Kidney (tissue), 14 donors: ENCODE data around the gene PLPPR2. TPM values are rescaled to one million over a fixed set of nuclear protein-coding genes. Genes with fewer than 3 reads are reported as not detected.

Experiments
- DNase-seq, 5 donors: peaks; one replicate each; pipeline ENCODE4 v3.0.0-alpha.2; 2013 to 2020
- FAIRE-seq: peaks from 2 replicates; lab custom pipeline; 2012; peaks lifted over from hg19 to GRCh38; lab: Jason Lieb, UNC
- H3K27ac ChIP-seq, 2 donors: one replicate each; pipeline ENCODE4 v1.7.0; 2013; ENCODE audit warnings: low read depth in 2 of 2, low read length in 2 of 2, inconsistent platforms in 1 of 2
- H3K27me3 ChIP-seq: one replicate; pipeline ENCODE4 v1.7.1; 2013; ENCODE audit warnings: low read length, inconsistent platforms; ENCODE audit not compliant: control insufficient read depth, insufficient read depth
- H3K36me3 ChIP-seq, 3 donors: one replicate each; pipeline versions ENCODE4 v1.7.0 to v1.7.1; 2013; ENCODE audit warnings: low read length in 3 of 3, control low read depth in 1 of 3, inconsistent platforms in 1 of 3; ENCODE audit not compliant: insufficient read depth in 3 of 3, control insufficient read depth in 2 of 3
- H3K4me1 ChIP-seq, 3 donors: one replicate each; pipeline versions ENCODE4 v1.7.0 to v1.7.1; 2013; ENCODE audit warnings: low read length in 3 of 3, inconsistent platforms in 1 of 3, low read depth in 1 of 3; ENCODE audit not compliant: control insufficient read depth in 2 of 3, insufficient read depth in 2 of 3
- H3K4me3 ChIP-seq, 3 donors: one replicate each; pipeline versions ENCODE4 v1.7.0 to v1.8.1; 2013; ENCODE audit warnings: low read length in 3 of 3, control low read depth in 1 of 3, inconsistent platforms in 1 of 3
- H3K9ac ChIP-seq, 3 donors: one replicate each; pipeline versions ENCODE4 v1.7.0 to v1.7.1; 2013; ENCODE audit warnings: low read length in 3 of 3, control low read depth in 1 of 3, inconsistent platforms in 1 of 3
- H3K9me3 ChIP-seq, 3 donors: one replicate each; pipeline versions ENCODE4 v1.7.0 to v1.7.1; 2013; ENCODE audit warnings: low read length in 3 of 3, control low read depth in 1 of 3, inconsistent platforms in 1 of 3; ENCODE audit not compliant: control insufficient read depth in 2 of 3, insufficient read depth in 1 of 3
- intact Hi-C: fragments of 100-400 bp; cut with DNase I; formaldehyde crosslinking; loops from one replicate; pipeline ENCODE4 v1.11.1; 2022
- polyA plus RNA-seq: library from polyadenylated mRNA; stranded (reverse); fragments of 350-450 nt; fragmentation: Illumina TruSeq; extraction: RNeasy Lipid Tissue Mini Kit (QIAGEN cat#74804); gene quantifications from one replicate; pipeline ENCODE4 v1.2.3, GENCODE V29; 2014; ENCODE audit warnings: low read depth, low replicate concordance; ENCODE audit not compliant: insufficient read depth
- total RNA-seq: library from RNA; stranded (reverse); fragmentation: NEBNext Ultra II Directional; extraction: Animal tissue kit (Norgen Biotek cat#: 25700); gene quantifications from one replicate; pipeline ENCODE4 v1.2.1, GENCODE V29; 2021
- TF ChIP-seq, protein P1 (sequence below): IDR thresholded peaks from 3 replicates; pipeline ENCODE4 v1.5.1; 2012; ENCODE audit warnings: mild to moderate bottlenecking, moderate library complexity, borderline replicate concordance; ENCODE audit not compliant: insufficient read depth; ENCODE audit errors: extremely low read depth
- donor health status: control.
- donor health status: control.
- donor health status: control.
- donor health status: control.
- donor health status: control.
- donor health status: DM: yes; HTN: yes; CAD: no.
- donor health status: Normal renal cell carcinoma (clear cell type).

Gene PLPPR2
- total and polyA plus RNA-seq, 2 donors from 2014 or later, result 11.7 to 22.5 TPM

DNA sequence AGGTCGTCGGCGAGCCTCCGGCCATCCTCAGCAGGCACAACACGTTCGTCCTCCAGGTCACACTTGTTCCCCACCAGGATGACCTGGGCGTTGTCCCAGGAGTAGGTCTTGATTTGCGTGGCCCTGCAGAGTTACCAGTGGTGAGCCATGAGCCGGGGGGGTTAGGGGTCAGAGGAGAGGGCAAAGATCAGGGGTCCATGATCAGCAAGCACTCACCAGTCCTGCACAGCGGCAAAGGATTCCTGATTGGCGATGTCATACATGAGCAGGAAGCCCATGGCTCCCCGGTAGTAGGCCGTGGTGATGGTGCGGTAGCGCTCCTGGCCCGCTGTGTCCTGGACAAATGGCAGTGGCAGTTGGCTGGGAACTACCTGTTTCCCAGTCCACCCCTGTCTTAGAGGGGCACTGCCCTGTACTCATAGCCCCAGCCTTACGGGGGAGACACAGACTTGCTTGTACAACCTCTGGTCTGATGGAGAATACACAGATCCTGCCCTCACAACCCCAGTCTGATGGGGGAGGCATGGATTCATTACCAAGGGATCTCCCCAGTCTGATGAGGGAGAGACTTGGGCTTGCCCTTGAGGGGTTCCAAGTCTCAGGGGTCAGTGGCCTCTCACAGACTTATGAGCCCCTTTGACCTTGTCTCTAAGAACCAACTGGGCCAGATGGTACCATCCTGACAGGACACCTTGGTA, 19.6 kb upstream of the PLPPR2 start:
- no peak for FAIRE-seq
- Histone ChIP-seq H3K36me3 (peaks cover 0 to 7% (median 4%) of the 10 kb centered on the region in 3 donors), H3K9me3 (no peaks in the 10 kb centered on the region), H3K27me3 (no peaks in the 10 kb centered on the region), H3K9ac (no peak overlapping the region), H3K4me1 (peaks cover 0 to 9% (median 4%) of the 10 kb centered on the region in 3 donors), H3K4me3 (no peak overlapping the region), H3K27ac (no peak overlapping the region)
- TF ChIP-seq, protein P1, sequence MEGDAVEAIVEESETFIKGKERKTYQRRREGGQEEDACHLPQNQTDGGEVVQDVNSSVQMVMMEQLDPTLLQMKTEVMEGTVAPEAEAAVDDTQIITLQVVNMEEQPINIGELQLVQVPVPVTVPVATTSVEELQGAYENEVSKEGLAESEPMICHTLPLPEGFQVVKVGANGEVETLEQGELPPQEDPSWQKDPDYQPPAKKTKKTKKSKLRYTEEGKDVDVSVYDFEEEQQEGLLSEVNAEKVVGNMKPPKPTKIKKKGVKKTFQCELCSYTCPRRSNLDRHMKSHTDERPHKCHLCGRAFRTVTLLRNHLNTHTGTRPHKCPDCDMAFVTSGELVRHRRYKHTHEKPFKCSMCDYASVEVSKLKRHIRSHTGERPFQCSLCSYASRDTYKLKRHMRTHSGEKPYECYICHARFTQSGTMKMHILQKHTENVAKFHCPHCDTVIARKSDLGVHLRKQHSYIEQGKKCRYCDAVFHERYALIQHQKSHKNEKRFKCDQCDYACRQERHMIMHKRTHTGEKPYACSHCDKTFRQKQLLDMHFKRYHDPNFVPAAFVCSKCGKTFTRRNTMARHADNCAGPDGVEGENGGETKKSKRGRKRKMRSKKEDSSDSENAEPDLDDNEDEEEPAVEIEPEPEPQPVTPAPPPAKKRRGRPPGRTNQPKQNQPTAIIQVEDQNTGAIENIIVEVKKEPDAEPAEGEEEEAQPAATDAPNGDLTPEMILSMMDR, result no peak
- DNase-seq, result no peak
- intact Hi-C loops, result no loop called here

DNA sequence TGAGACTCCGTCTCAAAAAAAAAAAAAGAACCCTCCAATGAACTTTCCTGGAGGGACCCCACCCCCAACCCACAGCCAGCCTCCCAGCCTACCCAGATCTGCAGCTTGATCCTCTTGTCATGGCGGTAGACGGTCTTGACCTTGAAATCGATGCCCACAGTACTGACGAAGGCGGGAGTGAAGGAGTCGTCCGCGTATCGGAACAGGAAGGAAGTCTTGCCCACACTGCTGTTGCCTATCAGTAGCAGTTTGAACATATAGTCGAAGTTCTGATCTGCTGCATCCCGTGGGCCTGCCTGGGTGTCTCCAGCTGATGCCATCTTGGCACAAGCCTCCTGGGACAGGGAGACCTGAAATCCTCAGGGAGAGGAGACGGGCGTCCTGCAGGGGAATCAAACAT, 18.2 kb upstream of the PLPPR2 start:
- TF ChIP-seq, protein P1, result no peak
- H3K27me3 ChIP-seq, result no peaks in the 10 kb centered on the region
- FAIRE-seq, result no peak
- H3K4me1 ChIP-seq, result peaks cover 0 to 9% (median 4%) of the 10 kb centered on the region in 3 donors
- DNase-seq, result no peak
- intact Hi-C loops, result no loop called here
- no peaks in the 10 kb centered on the region for H3K9me3 ChIP-seq
- peaks cover 0 to 7% (median 4%) of the 10 kb centered on the region in 3 donors for H3K36me3 ChIP-seq
- H3K27ac ChIP-seq, result no peak overlapping the region
- no peak overlapping the region for H3K9ac ChIP-seq
- no peak overlapping the region for H3K4me3 ChIP-seq

DNA sequence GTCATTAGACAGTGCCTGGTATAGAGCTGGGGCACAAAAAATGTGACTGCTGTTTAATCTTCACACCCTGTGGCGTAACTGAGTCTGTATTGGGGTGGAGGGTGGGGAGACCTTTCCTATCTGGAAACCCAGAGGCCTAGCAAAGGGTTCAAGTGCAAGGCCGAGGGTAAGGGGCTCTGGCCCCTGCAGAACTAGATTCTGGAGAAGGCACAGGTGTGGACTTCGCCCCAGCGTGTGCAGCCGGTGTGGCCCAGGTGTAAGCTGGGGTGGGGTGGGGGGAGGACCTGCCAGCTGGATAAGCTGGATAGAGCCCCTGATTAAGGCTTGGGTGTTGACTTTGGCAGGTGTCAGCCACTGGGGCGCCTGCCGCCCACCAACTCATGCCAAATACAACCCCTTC, 17.1 kb upstream of the PLPPR2 start:
- intact Hi-C loops, result no loop called here
- no peak for DNase-seq
- no peak overlapping the region for H3K27ac ChIP-seq
- no peaks in the 10 kb centered on the region for H3K9me3 ChIP-seq
- H3K36me3 ChIP-seq, result peaks cover 0 to 7% (median 2%) of the 10 kb centered on the region in 3 donors
- no peak overlapping the region for H3K4me3 ChIP-seq
- TF ChIP-seq, protein P1, result no peak
- H3K4me1 ChIP-seq, result peaks cover 0 to 9% (median 4%) of the 10 kb centered on the region in 3 donors
- no peak overlapping the region for H3K9ac ChIP-seq
- no peak for FAIRE-seq
- no peaks in the 10 kb centered on the region for H3K27me3 ChIP-seq
